ENCODE measurements around the gene ACAD10.

DNA sequence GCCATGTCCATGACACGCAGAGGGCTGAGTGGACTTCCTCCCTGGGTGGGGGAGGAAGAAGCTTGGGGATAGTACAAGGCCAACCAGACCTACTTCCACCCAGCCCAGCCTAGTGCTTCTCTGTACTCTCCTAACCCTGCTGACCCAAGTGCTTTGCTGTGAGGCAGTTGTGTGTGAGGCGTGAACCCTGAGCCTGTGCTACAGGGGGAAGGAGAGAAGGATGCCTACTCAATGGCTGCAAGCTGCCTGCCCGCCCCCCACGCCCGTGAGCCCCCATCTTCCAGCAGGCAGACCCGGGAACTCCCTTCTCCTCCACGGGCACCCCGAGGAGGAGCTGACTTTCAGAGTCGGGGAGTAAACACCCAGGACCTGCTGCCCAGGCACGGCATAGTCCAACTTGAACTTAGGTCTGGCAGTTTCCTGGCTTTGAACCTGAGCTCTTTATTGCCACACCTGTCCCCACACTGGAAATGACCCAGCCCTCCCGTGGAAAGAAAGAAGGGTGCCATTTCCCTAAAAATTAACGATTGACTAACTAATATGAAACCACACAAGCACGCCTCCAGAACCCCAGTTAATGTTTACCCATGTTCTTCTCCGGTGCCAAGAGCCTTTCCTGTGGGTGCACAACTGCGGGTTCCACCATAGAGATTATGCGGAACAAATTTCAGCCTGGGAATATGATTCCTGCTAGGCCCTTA, 91.6 kb downstream of the ACAD10 start:
- TF ChIP-seq CTCF (conservative IDR thresholded peaks at IDR 0.05 in 1 of 2, IDR thresholded peaks at IDR 0.05 in 1 of 2; ENCODE audit: extremely low read depth in 1 of 2, insufficient read depth in 1 of 2, low read depth in 1 of 2, low read length in 2 of 2) (no peak), EZH2 (IDR thresholded peaks at IDR 0.05; ENCODE audit: borderline replicate concordance, low read length) (no peak)

Measured in mammary epithelial cell (primary cell).